Smooth muscle cell (in vitro differentiated cells): ENCODE data around the gene ZNF319. TPM values are rescaled to one million over a fixed set of nuclear protein-coding genes. Genes with fewer than 3 reads are reported as not detected.

Experiments
- DNase-seq: peaks from one replicate; lab custom pipeline; 2025; ENCODE audit not compliant: unreplicated experiment; lab: John Stamatoyannopoulos, UW
- H2AFZ ChIP-seq: fragments of 200-600 bp; sonication (generic); 2 replicates; pipeline ENCODE4 v1.6.0; 2016; ENCODE audit warnings: antibody characterized with exemption, low read depth, mild to moderate bottlenecking
- H3F3A ChIP-seq: fragments of 200-600 bp; sonication (generic); 2 replicates; pipeline ENCODE4 v1.6.0; 2017; ENCODE audit warnings: antibody characterized with exemption, low read depth
- H3K27ac ChIP-seq: fragments of 200-600 bp; sonication (generic); 2 replicates; pipeline ENCODE4 v1.5.1; 2016; ENCODE audit warnings: low read depth, mild to moderate bottlenecking
- H3K27me3 ChIP-seq: fragments of 200-600 bp; sonication (generic); 2 replicates; pipeline ENCODE4 v1.6.1; 2016; ENCODE audit warnings: low read depth, mild to moderate bottlenecking
- H3K36me3 ChIP-seq: fragments of 200-600 bp; sonication (generic); 2 replicates; pipeline ENCODE4 v1.5.1; 2016; ENCODE audit warnings: low read depth
- H3K4me1 ChIP-seq: fragments of 200-600 bp; sonication (generic); 2 replicates; pipeline ENCODE4 v1.5.1; 2016; ENCODE audit warnings: low read depth
- H3K4me2 ChIP-seq: fragments of 200-600 bp; sonication (generic); 2 replicates; pipeline ENCODE4 v1.6.0; 2016; ENCODE audit warnings: mild to moderate bottlenecking
- H3K4me3 ChIP-seq: fragments of 200-600 bp; sonication (generic); 2 replicates; pipeline ENCODE4 v1.5.1; 2016; ENCODE audit warnings: mild to moderate bottlenecking
- H3K79me2 ChIP-seq: fragments of 200-600 bp; sonication (generic); 2 replicates; pipeline ENCODE4 v1.6.0; 2016; ENCODE audit warnings: low read depth, mild to moderate bottlenecking
- H3K9ac ChIP-seq: fragments of 200-600 bp; sonication (generic); 2 replicates; pipeline ENCODE4 v1.6.0; 2016; ENCODE audit warnings: low read depth
- H3K9me3 ChIP-seq: fragments of 200-600 bp; sonication (generic); replicated peaks from 2 replicates; pipeline ENCODE4 v1.5.1; 2016; ENCODE audit warnings: low read depth
- H4K20me1 ChIP-seq: fragments of 200-600 bp; sonication (generic); 2 replicates; pipeline ENCODE4 v1.6.0; 2016; ENCODE audit warnings: low read depth
- WGBS: methylation state at CpG from one replicate; pipeline ENCODE4 v1.1.7; 2016; ENCODE audit warnings: low lambda C conversion rate; 5-methylcytosine and 5-hydroxymethylcytosine counted together
- polyA plus RNA-seq: library from polyadenylated mRNA; unstranded; fragments of >200 nt; fragmentation: Nextera tagmentation; extraction: Ambion mirVana; gene quantifications from 2 replicates; pipeline ENCODE4 v1.2.1, GENCODE V29; 2016
- total RNA-seq: library from RNA; depleted of rRNA; stranded (reverse); fragments of >200 nt; gene quantifications from 2 replicates; pipeline ENCODE4 v1.2.3, GENCODE V29; 2014
- TF ChIP-seq, protein P1 (sequence below): fragments of 200-600 bp; sonication (generic); IDR thresholded peaks from 2 replicates; pipeline ENCODE4 v1.5.1; 2017; ENCODE audit warnings: borderline replicate concordance, mild to moderate bottlenecking, antibody characterized with exemption; ENCODE audit not compliant: insufficient read depth, poor library complexity, severe bottlenecking

Gene ZNF319
- total and polyA plus RNA-seq, 2 experiments from 2014 or later, result 3.1 to 4.0 TPM

DNA sequence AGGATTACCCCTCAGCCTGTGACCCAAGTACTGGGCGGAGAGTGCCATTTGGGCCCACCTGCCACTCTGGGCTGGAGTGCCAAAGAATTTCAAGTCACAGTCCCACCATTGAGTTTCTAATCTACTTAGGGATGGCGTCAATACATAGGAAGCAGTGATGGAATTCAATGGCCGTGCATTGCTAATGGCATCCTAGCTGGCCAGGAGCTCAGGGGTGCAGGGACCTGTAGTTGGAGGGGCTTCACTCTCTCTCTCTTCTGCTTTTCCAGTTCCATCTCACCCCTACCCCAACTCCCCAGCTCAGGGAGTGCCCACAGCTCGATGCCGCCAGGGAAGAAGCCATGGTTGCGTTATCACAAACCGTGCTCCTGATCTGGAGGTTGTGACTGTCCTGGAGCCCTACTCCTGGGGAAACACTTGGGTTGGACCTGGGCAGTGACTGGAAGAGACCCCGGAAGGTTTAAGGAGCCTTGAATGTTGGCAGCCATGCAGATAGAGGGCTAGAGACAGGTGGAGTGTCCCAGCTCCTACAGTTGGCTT lies 27.5 kb upstream of the ZNF319 start:
- Histone ChIP-seq H4K20me1 (no peaks in the 10 kb centered on the region), H3K9ac (no peak overlapping the region), H3K4me2 (no peak overlapping the region), H3K9me3 (no peaks in the 10 kb centered on the region), H3K36me3 (no peaks in the 10 kb centered on the region), H3K27me3 (peaks cover 8% of the 10 kb centered on the region), H3K4me3 (peak overlapping the region; percentile 86), H3F3A (no peaks in the 10 kb centered on the region), H3K4me1 (peaks cover 19% of the 10 kb centered on the region), H3K27ac (no peak overlapping the region), H2AFZ (no peak overlapping the region), H3K79me2 (no peaks in the 10 kb centered on the region)
- 87% methylated on average over 8 of the region's 8 CpGs for WGBS
- TF ChIP-seq, protein P1, sequence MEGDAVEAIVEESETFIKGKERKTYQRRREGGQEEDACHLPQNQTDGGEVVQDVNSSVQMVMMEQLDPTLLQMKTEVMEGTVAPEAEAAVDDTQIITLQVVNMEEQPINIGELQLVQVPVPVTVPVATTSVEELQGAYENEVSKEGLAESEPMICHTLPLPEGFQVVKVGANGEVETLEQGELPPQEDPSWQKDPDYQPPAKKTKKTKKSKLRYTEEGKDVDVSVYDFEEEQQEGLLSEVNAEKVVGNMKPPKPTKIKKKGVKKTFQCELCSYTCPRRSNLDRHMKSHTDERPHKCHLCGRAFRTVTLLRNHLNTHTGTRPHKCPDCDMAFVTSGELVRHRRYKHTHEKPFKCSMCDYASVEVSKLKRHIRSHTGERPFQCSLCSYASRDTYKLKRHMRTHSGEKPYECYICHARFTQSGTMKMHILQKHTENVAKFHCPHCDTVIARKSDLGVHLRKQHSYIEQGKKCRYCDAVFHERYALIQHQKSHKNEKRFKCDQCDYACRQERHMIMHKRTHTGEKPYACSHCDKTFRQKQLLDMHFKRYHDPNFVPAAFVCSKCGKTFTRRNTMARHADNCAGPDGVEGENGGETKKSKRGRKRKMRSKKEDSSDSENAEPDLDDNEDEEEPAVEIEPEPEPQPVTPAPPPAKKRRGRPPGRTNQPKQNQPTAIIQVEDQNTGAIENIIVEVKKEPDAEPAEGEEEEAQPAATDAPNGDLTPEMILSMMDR, result no peak
- DNase-seq, result no peak

DNA sequence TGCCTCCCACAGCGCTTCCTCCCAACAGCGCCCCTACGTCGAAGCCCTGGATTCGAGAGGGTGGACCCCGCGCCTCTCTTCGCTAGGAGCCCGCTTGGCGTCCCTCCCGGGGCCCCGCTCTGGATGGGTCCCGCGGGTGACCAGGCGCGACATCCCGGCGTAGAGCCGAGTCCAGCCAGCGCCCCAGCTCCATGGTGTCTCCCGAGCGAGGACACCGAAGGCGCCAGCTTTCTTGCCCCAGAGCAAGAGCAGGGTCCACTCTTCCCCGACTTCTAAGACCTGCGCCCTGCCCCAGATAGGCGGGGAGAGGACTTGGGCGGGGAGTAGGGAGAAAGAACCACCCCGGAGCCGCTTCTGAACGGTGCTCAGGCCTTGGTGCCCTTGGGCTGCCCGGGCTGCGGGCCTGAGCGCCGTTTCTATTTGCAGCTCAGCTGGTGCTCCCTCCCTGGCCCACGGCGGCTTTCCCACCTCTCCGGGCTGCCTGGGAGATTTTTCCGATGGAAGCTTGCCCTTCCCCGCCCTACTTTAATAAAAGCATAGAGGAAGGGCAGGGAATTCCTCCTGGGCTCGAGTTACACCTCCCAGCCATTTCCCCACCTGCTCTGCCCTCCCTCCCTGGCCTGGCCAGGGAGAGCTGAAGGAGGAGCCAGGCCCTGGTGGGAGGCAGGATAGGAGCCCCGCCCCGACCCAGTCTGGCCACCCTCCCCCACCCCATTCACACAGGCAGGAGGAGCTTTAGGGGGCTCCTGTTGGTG lies 26.9 kb upstream of the ZNF319 start:
- no peaks in the 10 kb centered on the region for H3F3A ChIP-seq
- H3K27me3 ChIP-seq, result peaks cover 8% of the 10 kb centered on the region
- H3K9me3 ChIP-seq, result no peaks in the 10 kb centered on the region
- DNase-seq, result no peak
- peak overlapping the region; percentile 86 for H3K4me3 ChIP-seq
- no peaks in the 10 kb centered on the region for H3K79me2 ChIP-seq
- WGBS, result 3% methylated on average over 38 of the region's 43 CpGs
- H3K27ac ChIP-seq, result no peak overlapping the region
- no peak overlapping the region for H3K9ac ChIP-seq
- H2AFZ ChIP-seq, result peak overlapping the region; percentile 87
- peak overlapping the region; percentile 97 for H3K4me2 ChIP-seq
- no peaks in the 10 kb centered on the region for H3K36me3 ChIP-seq
- no peaks in the 10 kb centered on the region for H4K20me1 ChIP-seq
- TF ChIP-seq, protein P1, result no peak
- peaks cover 13% of the 10 kb centered on the region for H3K4me1 ChIP-seq

DNA sequence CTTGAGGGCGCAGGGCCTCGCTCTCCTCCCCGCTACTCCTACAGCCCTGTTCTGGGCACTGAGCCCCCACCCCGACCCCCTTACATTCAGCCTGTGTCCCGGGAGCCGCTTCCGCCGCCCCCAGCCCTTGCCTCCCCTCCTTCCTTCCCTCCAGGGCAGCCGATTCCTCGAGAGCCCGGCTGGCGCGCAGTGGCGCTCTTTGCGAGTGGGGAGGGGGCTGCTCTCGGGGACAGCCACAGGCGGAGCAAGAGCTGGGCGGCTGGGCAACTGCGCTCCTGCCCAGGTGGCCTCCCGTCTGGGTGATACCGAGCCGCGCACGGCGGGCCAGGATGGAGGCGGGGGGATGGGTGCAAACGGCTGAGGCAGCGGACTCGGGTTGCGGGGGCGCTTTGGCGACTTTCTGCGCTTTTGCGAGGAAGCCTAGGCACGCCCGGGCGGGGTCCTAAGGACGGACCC lies 26.3 kb upstream of the ZNF319 start:
- Histone ChIP-seq H4K20me1 (no peaks in the 10 kb centered on the region), H3K4me1 (peaks cover 12% of the 10 kb centered on the region), H3K9me3 (no peaks in the 10 kb centered on the region), H3K36me3 (no peaks in the 10 kb centered on the region), H3K4me2 (peak overlapping the region; percentile 97), H3K4me3 (peak overlapping the region; percentile 86), H3K79me2 (no peaks in the 10 kb centered on the region), H2AFZ (peak overlapping the region; percentile 87), H3K27me3 (peaks cover 8% of the 10 kb centered on the region), H3K9ac (no peak overlapping the region), H3F3A (no peaks in the 10 kb centered on the region), H3K27ac (no peak overlapping the region)
- 1% methylated on average over 25 of the region's 38 CpGs for WGBS
- DNase-seq, result no peak
- TF ChIP-seq, protein P1, result no peak
